ENCODE measurements around the gene MAPK9. TPM values are rescaled to one million over a fixed set of nuclear protein-coding genes. Genes with fewer than 3 reads are reported as not detected.

Gene MAPK9
- total RNA-seq, 1 experiment from 2014 or later = 65.4 TPM

GRCh38 chr5:180323941-180324600 lies 32.2 kb upstream of the MAPK9 start:
- intact Hi-C loops (cut with micrococcal nuclease; ENCODE audit: unreplicated experiment) = no loop called here
- Mint-ChIP-seq H3K9me3 (ENCODE audit: low read depth, unreplicated experiment) (no peaks in the 10 kb centered on the region), H3K4me1 (ENCODE audit: low read depth, unreplicated experiment) (no peaks in the 10 kb centered on the region), H3K36me3 (ENCODE audit: insufficient read depth, unreplicated experiment) (no peaks in the 10 kb centered on the region), H3K4me3 (ENCODE audit: low read depth, unreplicated experiment) (no peak overlapping the region), H3K27me3 (ENCODE audit: unreplicated experiment) (peaks cover 19% of the 10 kb centered on the region), H3K27ac (ENCODE audit: unreplicated experiment) (no peak overlapping the region)
- DNase-seq = no peak
- TF ChIP-seq, protein P1, sequence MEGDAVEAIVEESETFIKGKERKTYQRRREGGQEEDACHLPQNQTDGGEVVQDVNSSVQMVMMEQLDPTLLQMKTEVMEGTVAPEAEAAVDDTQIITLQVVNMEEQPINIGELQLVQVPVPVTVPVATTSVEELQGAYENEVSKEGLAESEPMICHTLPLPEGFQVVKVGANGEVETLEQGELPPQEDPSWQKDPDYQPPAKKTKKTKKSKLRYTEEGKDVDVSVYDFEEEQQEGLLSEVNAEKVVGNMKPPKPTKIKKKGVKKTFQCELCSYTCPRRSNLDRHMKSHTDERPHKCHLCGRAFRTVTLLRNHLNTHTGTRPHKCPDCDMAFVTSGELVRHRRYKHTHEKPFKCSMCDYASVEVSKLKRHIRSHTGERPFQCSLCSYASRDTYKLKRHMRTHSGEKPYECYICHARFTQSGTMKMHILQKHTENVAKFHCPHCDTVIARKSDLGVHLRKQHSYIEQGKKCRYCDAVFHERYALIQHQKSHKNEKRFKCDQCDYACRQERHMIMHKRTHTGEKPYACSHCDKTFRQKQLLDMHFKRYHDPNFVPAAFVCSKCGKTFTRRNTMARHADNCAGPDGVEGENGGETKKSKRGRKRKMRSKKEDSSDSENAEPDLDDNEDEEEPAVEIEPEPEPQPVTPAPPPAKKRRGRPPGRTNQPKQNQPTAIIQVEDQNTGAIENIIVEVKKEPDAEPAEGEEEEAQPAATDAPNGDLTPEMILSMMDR (IDR thresholded peaks at IDR 0.05; ENCODE audit: unreplicated experiment) = no peak
- BruUV-seq (replicated peaks) = no TSS peak
- CTCF ChIA-PET = interaction anchor here (0.6 kb wide), 1 partner anchor 214 kb away, joined by 5 read pairs; no protein-coding TSS in a partner anchor

DNA sequence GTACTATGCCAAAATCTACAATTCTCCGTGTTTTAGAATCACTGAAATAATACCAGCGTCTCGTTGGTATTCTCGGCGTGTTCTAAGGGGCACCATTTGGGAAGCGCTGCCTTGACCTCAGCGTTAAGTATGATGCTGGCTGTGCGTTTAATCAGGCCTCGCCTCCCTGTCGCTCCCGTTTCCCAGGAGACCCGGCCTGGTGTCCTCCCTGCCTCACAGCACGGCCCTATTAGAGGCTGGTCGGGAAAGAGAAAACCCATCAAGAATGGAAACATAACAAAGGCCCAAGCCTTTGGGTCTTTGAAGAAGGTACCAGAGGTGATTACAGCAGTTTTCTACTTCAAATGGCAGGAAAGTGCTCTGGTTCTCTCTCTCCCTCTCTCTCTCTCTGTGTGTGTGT lies 31.3 kb upstream of the MAPK9 start:
- Mint-ChIP-seq H3K27ac (ENCODE audit: unreplicated experiment) (no peak overlapping the region), H3K27me3 (ENCODE audit: unreplicated experiment) (peaks cover 28% of the 10 kb centered on the region), H3K4me3 (ENCODE audit: low read depth, unreplicated experiment) (no peak overlapping the region), H3K9me3 (ENCODE audit: low read depth, unreplicated experiment) (no peaks in the 10 kb centered on the region), H3K4me1 (ENCODE audit: low read depth, unreplicated experiment) (no peaks in the 10 kb centered on the region), H3K36me3 (ENCODE audit: insufficient read depth, unreplicated experiment) (no peaks in the 10 kb centered on the region)
- TF ChIP-seq, protein P1 (IDR thresholded peaks at IDR 0.05; ENCODE audit: unreplicated experiment) = no peak
- no TSS peak for BruUV-seq (replicated peaks)
- CTCF ChIA-PET = interaction anchor here (0.6 kb wide), 1 partner anchor 215 kb away, joined by 5 read pairs; no protein-coding TSS in a partner anchor
- intact Hi-C loops (cut with micrococcal nuclease; ENCODE audit: unreplicated experiment) = no loop called here
- no peak for DNase-seq

DNA sequence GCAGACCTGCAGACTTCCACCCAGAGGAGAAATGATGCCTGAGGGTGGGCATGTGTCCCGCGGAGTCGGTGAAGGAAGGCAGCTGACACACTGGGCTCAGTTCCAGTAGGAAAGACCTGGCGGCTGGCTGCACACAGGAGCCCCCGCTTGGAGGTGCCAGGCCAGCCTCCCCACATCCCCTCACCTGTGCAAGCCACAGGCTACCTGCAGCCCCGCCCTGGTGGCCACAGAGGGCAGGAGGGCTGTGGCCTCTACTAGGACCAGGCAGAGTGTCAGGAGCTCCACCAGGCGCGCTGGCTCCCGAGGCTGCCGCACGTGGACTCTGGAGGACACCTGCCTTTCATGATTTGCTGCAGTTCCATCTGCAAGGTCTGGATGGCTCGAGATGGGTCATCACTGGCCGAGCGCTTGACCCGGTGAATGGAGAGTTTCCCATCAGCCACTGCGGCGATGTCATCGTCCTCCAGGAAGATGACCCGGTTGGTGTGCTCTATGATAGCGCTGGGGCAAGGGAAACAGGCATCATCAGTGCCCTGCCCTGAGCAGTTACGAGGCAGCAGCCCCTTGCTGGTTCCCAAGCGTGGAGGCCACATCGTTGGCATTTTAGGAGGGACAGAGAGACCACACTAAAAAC lies 26.7 kb upstream of the MAPK9 start:
- BruUV-seq (replicated peaks) = no TSS peak
- Mint-ChIP-seq H3K9me3 (ENCODE audit: low read depth, unreplicated experiment) (no peaks in the 10 kb centered on the region), H3K4me3 (ENCODE audit: low read depth, unreplicated experiment) (no peak overlapping the region), H3K4me1 (ENCODE audit: low read depth, unreplicated experiment) (no peaks in the 10 kb centered on the region), H3K27ac (ENCODE audit: unreplicated experiment) (no peak overlapping the region), H3K27me3 (ENCODE audit: unreplicated experiment) (peaks cover 36% of the 10 kb centered on the region), H3K36me3 (ENCODE audit: insufficient read depth, unreplicated experiment) (no peaks in the 10 kb centered on the region)
- intact Hi-C loops (cut with micrococcal nuclease; ENCODE audit: unreplicated experiment) = no loop called here
- DNase-seq = no peak
- CTCF ChIA-PET = interaction anchor here (0.6 to 1.6 kb wide), 2 partner anchors 14 to 65 kb away, joined by 4 to 8 read pairs; no protein-coding TSS in a partner anchor
- TF ChIP-seq, protein P1 (IDR thresholded peaks at IDR 0.05; ENCODE audit: unreplicated experiment) = no peak

DNA sequence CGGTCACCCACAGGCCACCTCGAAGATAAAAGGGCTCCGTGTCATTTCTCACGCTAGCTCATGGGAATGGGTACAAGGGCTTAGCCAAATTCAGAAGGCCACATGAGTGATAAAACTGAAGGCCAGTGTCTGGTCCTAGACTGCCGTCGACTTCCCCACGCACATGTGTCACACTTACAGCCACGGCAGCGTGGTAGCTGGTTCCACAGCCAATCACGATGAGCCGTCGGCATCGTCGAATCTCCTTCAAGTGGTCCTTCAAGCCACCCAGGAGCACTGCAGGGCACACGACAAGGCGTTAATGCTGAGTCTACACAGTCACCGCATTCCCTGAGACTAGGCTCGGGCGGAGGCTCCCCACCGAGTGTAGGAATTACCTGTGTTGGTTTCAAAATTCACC lies 24.7 kb upstream of the MAPK9 start:
- TF ChIP-seq, protein P1 (IDR thresholded peaks at IDR 0.05; ENCODE audit: unreplicated experiment) = no peak
- BruUV-seq (replicated peaks) = no TSS peak
- no peaks in the 10 kb centered on the region for H3K9me3 Mint-ChIP-seq (ENCODE audit: low read depth, unreplicated experiment)
- DNase-seq = no peak
- CTCF ChIA-PET = interaction anchor here (1.3 to 1.5 kb wide), 3 partner anchors 12 to 156 kb away, joined by 4 to 13 read pairs (median 5); partner anchors contain the start of gene MAPK9
- H3K27ac Mint-ChIP-seq (ENCODE audit: unreplicated experiment) = no peak overlapping the region
- intact Hi-C loops (cut with micrococcal nuclease; ENCODE audit: unreplicated experiment) = no loop called here
- no peaks in the 10 kb centered on the region for H3K36me3 Mint-ChIP-seq (ENCODE audit: insufficient read depth, unreplicated experiment)
- peaks cover 36% of the 10 kb centered on the region for H3K27me3 Mint-ChIP-seq (ENCODE audit: unreplicated experiment)
- H3K4me1 Mint-ChIP-seq (ENCODE audit: low read depth, unreplicated experiment) = no peaks in the 10 kb centered on the region
- no peak overlapping the region for H3K4me3 Mint-ChIP-seq (ENCODE audit: low read depth, unreplicated experiment)
